ENCODE results near the gene PDE5A.

DNA sequence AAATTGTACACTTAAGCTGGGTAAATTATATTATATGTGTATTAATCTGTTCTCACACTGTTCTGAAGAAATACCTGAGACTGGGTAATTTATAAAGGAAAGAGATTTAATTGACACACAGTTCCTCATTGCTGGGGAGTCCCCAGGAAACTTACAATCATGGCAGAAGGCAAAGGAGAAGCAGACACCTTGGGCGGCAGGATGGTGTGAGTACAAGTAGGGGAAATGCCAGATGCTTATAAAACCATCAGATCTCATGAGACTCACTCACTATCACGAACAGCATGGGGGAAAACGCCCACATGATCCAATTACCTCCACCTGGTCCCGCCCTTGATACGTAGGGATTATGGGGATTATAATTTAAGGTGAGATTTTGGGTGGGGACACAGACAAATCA, 34.9 kb downstream of the PDE5A start:
- TF ChIP-seq, protein P1, sequence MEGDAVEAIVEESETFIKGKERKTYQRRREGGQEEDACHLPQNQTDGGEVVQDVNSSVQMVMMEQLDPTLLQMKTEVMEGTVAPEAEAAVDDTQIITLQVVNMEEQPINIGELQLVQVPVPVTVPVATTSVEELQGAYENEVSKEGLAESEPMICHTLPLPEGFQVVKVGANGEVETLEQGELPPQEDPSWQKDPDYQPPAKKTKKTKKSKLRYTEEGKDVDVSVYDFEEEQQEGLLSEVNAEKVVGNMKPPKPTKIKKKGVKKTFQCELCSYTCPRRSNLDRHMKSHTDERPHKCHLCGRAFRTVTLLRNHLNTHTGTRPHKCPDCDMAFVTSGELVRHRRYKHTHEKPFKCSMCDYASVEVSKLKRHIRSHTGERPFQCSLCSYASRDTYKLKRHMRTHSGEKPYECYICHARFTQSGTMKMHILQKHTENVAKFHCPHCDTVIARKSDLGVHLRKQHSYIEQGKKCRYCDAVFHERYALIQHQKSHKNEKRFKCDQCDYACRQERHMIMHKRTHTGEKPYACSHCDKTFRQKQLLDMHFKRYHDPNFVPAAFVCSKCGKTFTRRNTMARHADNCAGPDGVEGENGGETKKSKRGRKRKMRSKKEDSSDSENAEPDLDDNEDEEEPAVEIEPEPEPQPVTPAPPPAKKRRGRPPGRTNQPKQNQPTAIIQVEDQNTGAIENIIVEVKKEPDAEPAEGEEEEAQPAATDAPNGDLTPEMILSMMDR (IDR thresholded peaks at IDR 0.05; ENCODE audit: low read length) = no peak
- TF ChIP-seq EZH2 (optimal IDR thresholded peaks at IDR 0.05; ENCODE audit: low read depth, low read length) = no peak
- TF ChIP-seq EZH2phosphoT487 (IDR thresholded peaks at IDR 0.05; ENCODE audit: low read length) = no peak

Data from MM.1S (cell line).